ENCODE measurements around the gene LNX1.

Gene LNX1

DNA sequence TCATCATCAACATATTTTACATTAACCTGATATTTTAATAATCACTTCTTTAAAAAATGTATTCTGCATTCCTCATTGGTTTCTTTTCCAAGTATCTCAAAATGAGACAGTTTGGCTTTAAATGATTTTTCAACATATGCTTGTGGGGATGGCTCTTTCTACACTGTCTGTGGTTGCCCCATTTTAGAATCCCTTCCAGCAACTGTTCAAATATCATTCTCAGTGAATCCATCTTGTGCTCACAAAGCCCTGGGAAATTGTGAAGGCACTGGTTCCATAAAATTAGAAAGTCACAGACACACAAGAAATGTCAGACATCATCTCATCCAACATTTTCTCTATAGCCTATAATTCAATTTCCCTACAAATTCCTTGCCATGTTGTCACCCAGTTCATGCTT lies 103.5 kb downstream of the LNX1 start:
- no peak overlapping the region for H3K4me3 ChIP-seq (ENCODE audit: control insufficient read depth, low read depth, low read length)
- TF ChIP-seq CTCF (IDR thresholded peaks at IDR 0.05; ENCODE audit: control insufficient read depth, insufficient read depth, low read depth, low read length, missing control alignments) = no peak
- no peak for DNase-seq (ENCODE audit: low read depth)

GRCh38 chr4:53485658-53486040 lies 105.6 kb downstream of the LNX1 start:
- no peak for TF ChIP-seq CTCF (IDR thresholded peaks at IDR 0.05; ENCODE audit: control insufficient read depth, insufficient read depth, low read depth, low read length, missing control alignments)
- no peak for DNase-seq (ENCODE audit: low read depth)
- H3K4me3 ChIP-seq (ENCODE audit: control insufficient read depth, low read depth, low read length) = no peak overlapping the region

GRCh38 chr4:53484911-53485657 lies 106.2 kb downstream of the LNX1 start:
- no peak overlapping the region for H3K4me3 ChIP-seq (ENCODE audit: control insufficient read depth, low read depth, low read length)
- no peak for TF ChIP-seq CTCF (IDR thresholded peaks at IDR 0.05; ENCODE audit: control insufficient read depth, insufficient read depth, low read depth, low read length, missing control alignments)
- no peak for DNase-seq (ENCODE audit: low read depth)

DNA sequence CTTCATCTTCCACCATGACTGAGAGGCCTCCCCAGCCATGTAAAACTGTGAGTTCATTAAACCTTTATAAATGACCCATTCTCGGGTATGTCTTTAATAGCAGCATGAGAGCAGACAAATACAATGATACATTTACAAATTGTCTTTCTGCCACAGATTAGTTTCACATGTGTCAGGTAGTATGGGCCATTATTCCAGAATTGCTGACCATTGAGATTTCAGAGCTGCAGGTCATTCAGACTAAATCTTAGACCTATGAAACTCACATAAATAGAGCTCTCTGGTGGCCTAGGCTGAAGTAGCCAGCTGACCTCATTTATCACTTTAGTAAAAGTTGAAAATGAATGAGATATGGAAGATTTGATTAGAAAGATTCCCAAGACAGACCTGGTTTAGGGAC lies 108.0 kb downstream of the LNX1 start:
- no peak for DNase-seq (ENCODE audit: low read depth)
- H3K4me3 ChIP-seq (ENCODE audit: control insufficient read depth, low read depth, low read length) = no peak overlapping the region
- TF ChIP-seq CTCF (IDR thresholded peaks at IDR 0.05; ENCODE audit: control insufficient read depth, insufficient read depth, low read depth, low read length, missing control alignments) = no peak

DNA sequence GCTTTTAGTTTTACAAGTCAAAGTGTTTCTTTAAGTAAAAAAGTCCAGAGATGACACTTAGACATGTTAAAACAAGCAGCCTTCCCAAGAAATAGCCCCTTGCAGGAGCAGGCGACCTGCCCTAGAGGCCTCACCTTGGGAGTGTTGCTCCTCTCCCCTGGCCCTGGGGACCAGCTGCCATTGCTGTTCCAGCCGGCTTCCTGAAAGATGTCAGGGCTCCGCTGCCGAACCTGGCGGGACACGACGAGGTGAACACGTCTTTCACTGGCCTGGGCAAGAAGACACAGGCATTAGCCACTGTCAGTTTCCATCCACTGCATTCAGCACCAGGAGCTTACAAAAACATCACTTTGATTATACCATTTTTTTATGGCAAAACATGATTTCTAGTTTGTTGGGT lies 109.7 kb downstream of the LNX1 start:
- TF ChIP-seq CTCF (IDR thresholded peaks at IDR 0.05; ENCODE audit: control insufficient read depth, insufficient read depth, low read depth, low read length, missing control alignments) = no peak
- no peak for DNase-seq (ENCODE audit: low read depth)
- no peak overlapping the region for H3K4me3 ChIP-seq (ENCODE audit: control insufficient read depth, low read depth, low read length)

DNA sequence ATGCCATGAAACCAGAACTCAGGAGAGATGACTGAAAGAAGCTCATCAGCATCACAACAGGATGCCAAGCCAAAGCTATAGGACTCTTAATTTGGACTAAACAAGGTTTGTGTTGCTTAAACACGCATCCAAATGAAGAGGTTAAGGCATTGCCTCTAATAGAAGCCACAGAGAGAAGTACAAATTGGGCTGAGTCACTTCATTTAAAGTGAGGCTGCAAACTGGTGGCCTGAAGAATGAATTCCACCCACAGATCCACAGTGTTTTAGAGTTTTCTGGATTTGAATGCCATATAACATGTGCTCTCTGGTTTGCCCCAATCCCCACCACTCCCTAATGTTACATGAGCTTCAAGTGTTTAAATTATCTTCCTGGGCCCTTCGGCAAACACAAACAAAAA lies 110.4 kb downstream of the LNX1 start:
- H3K4me3 ChIP-seq (ENCODE audit: control insufficient read depth, low read depth, low read length) = no peak overlapping the region
- TF ChIP-seq CTCF (IDR thresholded peaks at IDR 0.05; ENCODE audit: control insufficient read depth, insufficient read depth, low read depth, low read length, missing control alignments) = no peak
- no peak for DNase-seq (ENCODE audit: low read depth)

All from AG09309 (cell line).